WTC11 (cell line): Measurements from ENCODE around the gene PRDM1. TPM values are rescaled to one million over a fixed set of nuclear protein-coding genes. Genes with fewer than 3 reads are reported as not detected.

Experiments
- ATAC-seq: fragments of 200-7000 bp; cut with Tn5 transposase; 2 replicates; pipeline ENCODE4 v1.10.0; 2021; ENCODE audit warnings: mild to moderate bottlenecking, moderate library complexity
- CTCF ChIA-PET: fragments of 300-600 bp; sonication (Branson Sonifier 250); formaldehyde crosslinking; loops from one replicate; lab custom pipeline; 2021; ENCODE audit warnings: antibody characterized with exemption; lab: Charles Lee
- POLR2A ChIA-PET: fragments of 350-600 bp; sonication (Branson Sonifier 250); formaldehyde crosslinking; loops from one replicate; lab custom pipeline; 2021; ENCODE audit warnings: antibody characterized with exemption; lab: Charles Lee
- DNase-seq: peaks from one replicate; pipeline ENCODE4 v3.0.0; 2021; ENCODE audit warnings: low spot score
- H3K27ac Mint-ChIP-seq: 2 replicates; pipeline ENCODE4 v1.8.0; 2021; ENCODE audit warnings: mixed read lengths
- H3K27me3 Mint-ChIP-seq: 2 replicates; pipeline ENCODE4 v1.8.0; 2021; ENCODE audit warnings: low read depth, mild to moderate bottlenecking, moderate library complexity, mixed read lengths
- H3K36me3 Mint-ChIP-seq: 2 replicates; pipeline ENCODE4 v1.8.0; 2021; ENCODE audit warnings: mixed read lengths
- H3K4me1 Mint-ChIP-seq: 2 replicates; pipeline ENCODE4 v1.8.0; 2022; ENCODE audit warnings: mixed read lengths
- H3K4me3 Mint-ChIP-seq: 2 replicates; pipeline ENCODE4 v1.8.0; 2021; ENCODE audit warnings: mild to moderate bottlenecking, moderate library complexity, mixed read lengths
- H3K9me3 Mint-ChIP-seq: 2 replicates; pipeline ENCODE4 v1.8.0; 2021; ENCODE audit warnings: mixed read lengths
- E2F5 ChIP-seq: sonication (generic); formaldehyde crosslinking; IDR thresholded peaks from 2 replicates; pipeline ENCODE4 v1.8.1; 2022; ENCODE audit warnings: mild to moderate bottlenecking, moderate library complexity, missing genetic modification reagents
- ELF4 ChIP-seq: sonication (generic); formaldehyde crosslinking; IDR thresholded peaks from 2 replicates; pipeline ENCODE4 v1.8.1; 2022; ENCODE audit warnings: low read depth, mild to moderate bottlenecking, moderate library complexity, missing genetic modification reagents
- ETV6 ChIP-seq: sonication (generic); formaldehyde crosslinking; IDR thresholded peaks from 2 replicates; pipeline ENCODE4 v1.8.1; 2022; ENCODE audit warnings: mild to moderate bottlenecking, missing genetic modification reagents
- IRF1 ChIP-seq: sonication (generic); formaldehyde crosslinking; IDR thresholded peaks from 2 replicates; pipeline ENCODE4 v1.8.0; 2023; ENCODE audit warnings: missing genetic modification reagents
- JAZF1 ChIP-seq: fragments of 250-450 bp; sonication (Bioruptor Pico); IDR thresholded peaks from 2 replicates; pipeline ENCODE4 v1.9.0; 2021; ENCODE audit warnings: moderate library complexity, mild to moderate bottlenecking, inconsistent platforms
- MXD4 ChIP-seq: fragments of 250-450 bp; sonication (Bioruptor Pico); IDR thresholded peaks from 2 replicates; pipeline ENCODE4 v1.8.0; 2021; ENCODE audit warnings: mild to moderate bottlenecking, moderate library complexity, borderline replicate concordance
- NFE2L1 ChIP-seq: sonication (generic); formaldehyde crosslinking; IDR thresholded peaks from 2 replicates; pipeline ENCODE4 v1.8.1; 2023; ENCODE audit warnings: missing genetic modification reagents
- NR2C2 ChIP-seq: sonication (generic); formaldehyde crosslinking; IDR thresholded peaks from 2 replicates; pipeline ENCODE4 v1.8.0; 2022; ENCODE audit warnings: mild to moderate bottlenecking, missing genetic modification reagents
- PRRX2 ChIP-seq: fragments of 250-450 bp; sonication (Bioruptor Pico); IDR thresholded peaks from 2 replicates; pipeline ENCODE4 v1.8.0; 2021; ENCODE audit warnings: mild to moderate bottlenecking
- RELA ChIP-seq: sonication (generic); formaldehyde crosslinking; IDR thresholded peaks from 2 replicates; pipeline ENCODE4 v1.8.1; 2022; ENCODE audit warnings: missing genetic modification reagents, mild to moderate bottlenecking, borderline replicate concordance
- SMAD3 ChIP-seq: sonication (generic); formaldehyde crosslinking; IDR thresholded peaks from 2 replicates; pipeline ENCODE4 v1.8.0; 2022; ENCODE audit warnings: missing genetic modification reagents, mild to moderate bottlenecking, borderline replicate concordance
- SOX15 ChIP-seq: fragments of 250-450 bp; sonication (Bioruptor Pico); IDR thresholded peaks from 2 replicates; pipeline ENCODE4 v1.9.0; 2021; ENCODE audit warnings: mild to moderate bottlenecking
- SP1 ChIP-seq: sonication (generic); formaldehyde crosslinking; conservative IDR thresholded peaks from 2 replicates; pipeline ENCODE4 v1.8.1; 2022; ENCODE audit warnings: missing genetic modification reagents
- STAT6 ChIP-seq: sonication (generic); formaldehyde crosslinking; conservative IDR thresholded peaks from 2 replicates; pipeline ENCODE4 v1.8.1; 2023; ENCODE audit warnings: mild to moderate bottlenecking, low read depth, missing genetic modification reagents, moderate library complexity
- TP53 ChIP-seq: sonication (generic); formaldehyde crosslinking; IDR thresholded peaks from 2 replicates; pipeline ENCODE4 v1.8.1; 2023; ENCODE audit warnings: mild to moderate bottlenecking, missing genetic modification reagents
- USF2 ChIP-seq: sonication (generic); formaldehyde crosslinking; IDR thresholded peaks from 2 replicates; pipeline ENCODE4 v1.8.1; 2023; ENCODE audit warnings: mild to moderate bottlenecking, missing genetic modification reagents, moderate library complexity
- ZBTB21 ChIP-seq: sonication (generic); formaldehyde crosslinking; IDR thresholded peaks from 2 replicates; pipeline ENCODE4 v1.8.1; 2023; ENCODE audit warnings: mild to moderate bottlenecking, missing genetic modification reagents, borderline replicate concordance
- ZNF138 ChIP-seq: sonication (generic); formaldehyde crosslinking; conservative IDR thresholded peaks from 2 replicates; pipeline ENCODE4 v1.8.1; 2022; ENCODE audit warnings: mild to moderate bottlenecking, moderate library complexity, missing genetic modification reagents
- ZNF232 ChIP-seq: sonication (generic); formaldehyde crosslinking; IDR thresholded peaks from 2 replicates; pipeline ENCODE4 v1.8.0; 2022; ENCODE audit warnings: mild to moderate bottlenecking, missing genetic modification reagents
- ZNF263 ChIP-seq: sonication (generic); formaldehyde crosslinking; IDR thresholded peaks from 2 replicates; pipeline ENCODE4 v1.8.1; 2022; ENCODE audit warnings: low read depth, mild to moderate bottlenecking, moderate library complexity, missing genetic modification reagents
- ZNF317 ChIP-seq: sonication (generic); formaldehyde crosslinking; IDR thresholded peaks from 2 replicates; pipeline ENCODE4 v1.8.1; 2023; ENCODE audit warnings: low read depth, mild to moderate bottlenecking, moderate library complexity, missing genetic modification reagents, borderline replicate concordance
- ZNF416 ChIP-seq: fragments of 250-450 bp; sonication (Bioruptor Pico); IDR thresholded peaks from 2 replicates; pipeline ENCODE4 v1.9.0; 2021; ENCODE audit warnings: mild to moderate bottlenecking, inconsistent platforms
- ZNF425 ChIP-seq: fragments of 250-450 bp; sonication (Bioruptor Pico); conservative IDR thresholded peaks from 2 replicates; pipeline ENCODE4 v1.9.0; 2021; ENCODE audit warnings: mild to moderate bottlenecking
- ZNF532 ChIP-seq: fragments of 250-450 bp; sonication (Bioruptor Pico); IDR thresholded peaks from 2 replicates; pipeline ENCODE4 v1.9.0; 2021; ENCODE audit warnings: mild to moderate bottlenecking, borderline replicate concordance
- total RNA-seq: library from RNA; stranded (reverse); gene quantifications from 3 replicates; pipeline ENCODE4 v1.2.3, GENCODE V29; 2021

The PRDM1 gene
- total RNA-seq, 1 experiment from 2014 or later: 1.8 TPM

GRCh38 chr6:106077881-106078280, 8.3 kb upstream of the PRDM1 start:
- ChIA-PET CTCF (no interaction called here), POLR2A (no interaction called here)
- Mint-ChIP-seq H3K27ac (no peak overlapping the region), H3K36me3 (no peaks in the 10 kb centered on the region), H3K27me3 (peaks cover 7% of the 10 kb centered on the region; the same call in 1 of the 2 replicates), H3K4me1 (peaks cover 9% of the 10 kb centered on the region), H3K4me3 (no peak overlapping the region), H3K9me3 (no peaks in the 10 kb centered on the region)
- TF ChIP-seq ZNF425 (CRISPR knock-in tag): no peak
- TF ChIP-seq ZNF263: no peak
- no peak for TF ChIP-seq SOX15 (CRISPR knock-in tag)
- TF ChIP-seq TP53 (CRISPR knock-in tag): no peak
- TF ChIP-seq USF2 (CRISPR knock-in tag): no peak
- no peak for TF ChIP-seq ETV6 (CRISPR knock-in tag)
- TF ChIP-seq ZNF138 (CRISPR knock-in tag): no peak
- no peak for TF ChIP-seq SP1 (CRISPR knock-in tag)
- TF ChIP-seq ZNF532: no peak
- DNase-seq: no peak
- ATAC-seq: no peak

GRCh38 chr6:106079961-106080762, 6.0 kb upstream of the PRDM1 start:
- ATAC-seq (no peak), DNase-seq (no peak)
- peaks cover 7% of the 10 kb centered on the region; the same call in 1 of the 2 replicates for H3K27me3 Mint-ChIP-seq
- peaks cover 21% of the 10 kb centered on the region for H3K4me1 Mint-ChIP-seq
- POLR2A ChIA-PET: no interaction called here
- no peaks in the 10 kb centered on the region for H3K9me3 Mint-ChIP-seq
- no peaks in the 10 kb centered on the region for H3K36me3 Mint-ChIP-seq
- H3K4me3 Mint-ChIP-seq: no peak overlapping the region
- no peak overlapping the region for H3K27ac Mint-ChIP-seq
- CTCF ChIA-PET: interaction anchor here (0.8 to 0.9 kb wide), 2 partner anchors 75 to 245 kb away, joined by 3 read pairs; no protein-coding TSS in a partner anchor
- TF ChIP-seq ZNF317 (CRISPR knock-in tag) (no peak), NR2C2 (CRISPR knock-in tag) (no peak), NFE2L1 (CRISPR knock-in tag) (no peak), JAZF1 (CRISPR knock-in tag) (no peak), ZNF232 (CRISPR knock-in tag) (no peak), IRF1 (CRISPR knock-in tag) (no peak), RELA (CRISPR knock-in tag) (no peak), ZBTB21 (CRISPR knock-in tag) (no peak), ZNF416 (CRISPR knock-in tag) (no peak), STAT6 (CRISPR knock-in tag) (no peak), ELF4 (CRISPR knock-in tag) (no peak), SMAD3 (no peak), PRRX2 (no peak), E2F5 (CRISPR knock-in tag) (no peak), MXD4 (CRISPR knock-in tag) (no peak)
